MM.1S (cell line): ENCODE measurements around the gene AP1AR.
A peak's percentile ranks its signal among the peaks of the same experiment; 100 is the strongest.

Experiments used
- DNase-seq: peaks from one replicate; pipeline ENCODE4 v3.0.0-alpha.2; 2015
- H2AFZ ChIP-seq: fragments of 300-600 bp; sonication (generic); 2 replicates; pipeline ENCODE4 v1.6.0; 2016; ENCODE audit warnings: antibody characterized with exemption, low read length
- H3F3A ChIP-seq: fragments of 300-600 bp; sonication (generic); 2 replicates; pipeline ENCODE4 v1.6.1; 2016; ENCODE audit warnings: mild to moderate bottlenecking, antibody characterized with exemption, low read length, moderate library complexity, mixed read lengths; ENCODE audit not compliant: insufficient read depth
- H3K27ac ChIP-seq: fragments of 300-600 bp; sonication (generic); 2 replicates; pipeline ENCODE4 v1.5.1; 2016; ENCODE audit warnings: mild to moderate bottlenecking, low read length
- H3K27me3 ChIP-seq: fragments of 300-600 bp; sonication (generic); replicated peaks from 2 replicates; pipeline ENCODE4 v1.6.0; 2016; ENCODE audit warnings: low read length; ENCODE audit not compliant: insufficient read depth
- H3K36me3 ChIP-seq: fragments of 300-600 bp; sonication (generic); replicated peaks from 2 replicates; pipeline ENCODE4 v1.6.1; 2016; ENCODE audit warnings: mild to moderate bottlenecking, low read length, mixed read lengths; ENCODE audit not compliant: insufficient read depth
- H3K4me1 ChIP-seq: fragments of 300-600 bp; sonication (generic); 2 replicates; pipeline ENCODE4 v1.6.1; 2016; ENCODE audit warnings: low read length, mixed read lengths
- H3K4me2 ChIP-seq: fragments of 300-600 bp; sonication (generic); 2 replicates; pipeline ENCODE4 v1.6.0; 2016; ENCODE audit warnings: low read depth, low read length
- H3K4me3 ChIP-seq: fragments of 300-600 bp; sonication (generic); 2 replicates; pipeline ENCODE4 v1.5.1; 2016; ENCODE audit warnings: low read length, mixed read lengths
- H3K79me2 ChIP-seq: fragments of 300-600 bp; sonication (generic); 2 replicates; pipeline ENCODE4 v1.6.1; 2016; ENCODE audit warnings: mixed run types, low read length, mixed read lengths
- H3K9ac ChIP-seq: fragments of 300-600 bp; sonication (generic); 2 replicates; pipeline ENCODE4 v1.6.1; 2016; ENCODE audit warnings: low read length, mixed read lengths
- H3K9me2 ChIP-seq: fragments of 300-600 bp; sonication (generic); replicated peaks from 2 replicates; pipeline ENCODE4 v1.6.1; 2016; ENCODE audit warnings: mild to moderate bottlenecking, low read length, mixed read lengths; ENCODE audit not compliant: insufficient read depth
- H3K9me3 ChIP-seq: fragments of 300-600 bp; sonication (generic); replicated peaks from 2 replicates; pipeline ENCODE4 v1.6.1; 2016; ENCODE audit warnings: mild to moderate bottlenecking, low read length, mixed read lengths; ENCODE audit not compliant: insufficient read depth
- H4K20me1 ChIP-seq: fragments of 300-600 bp; sonication (generic); 2 replicates; pipeline ENCODE4 v1.6.1; 2016; ENCODE audit warnings: mild to moderate bottlenecking, low read length, moderate library complexity, mixed read lengths; ENCODE audit not compliant: insufficient read depth
- CTCF ChIP-seq: fragments of 300-600 bp; sonication (generic); IDR thresholded peaks from 2 replicates; pipeline ENCODE4 v1.5.1; 2016; ENCODE audit warnings: antibody characterized with exemption, low read length, mixed read lengths
- EZH2 ChIP-seq: fragments of 300-600 bp; sonication (generic); optimal IDR thresholded peaks from 2 replicates; pipeline ENCODE3; 2017; ENCODE audit warnings: low read depth, mild to moderate bottlenecking, antibody characterized with exemption, low read length, mixed read lengths
- EZH2phosphoT487 ChIP-seq: fragments of 300-600 bp; sonication (generic); IDR thresholded peaks from 2 replicates; pipeline ENCODE4 v1.6.1; 2018; ENCODE audit warnings: antibody characterized with exemption, low read length

AP1AR gene

GRCh38 chr4:112225157-112225556 is 6.4 kb upstream of the AP1AR start:
- TF ChIP-seq EZH2 (no peak), EZH2phosphoT487 (no peak)
- no peak overlapping the region for H3K4me2 ChIP-seq
- H3F3A ChIP-seq, result no peaks in the 10 kb centered on the region
- H3K4me1 ChIP-seq, result 0 out of 2 replicates have a peak, but pooled peaks cover 4% of the 10 kb centered on the region
- no peaks in the 10 kb centered on the region for H3K36me3 ChIP-seq
- H3K9ac ChIP-seq, result no peak overlapping the region
- H4K20me1 ChIP-seq, result no peaks in the 10 kb centered on the region
- H3K9me2 ChIP-seq, result no peaks in the 10 kb centered on the region
- no peak overlapping the region for H3K4me3 ChIP-seq
- no peak for DNase-seq
- no peaks in the 10 kb centered on the region for H3K9me3 ChIP-seq
- no peaks in the 10 kb centered on the region for H3K79me2 ChIP-seq
- H2AFZ ChIP-seq, result no peak overlapping the region
- no peaks in the 10 kb centered on the region for H3K27me3 ChIP-seq
- H3K27ac ChIP-seq, result no peak overlapping the region

- peak; percentile 97 for DNase-seq
- Histone ChIP-seq H4K20me1 (no peaks in the 10 kb centered on the region), H3K79me2 (peaks cover 13% of the 10 kb centered on the region), H3K4me3 (peak overlapping the region; percentile 88), H2AFZ (peak overlapping the region; percentile 96), H3K27me3 (no peaks in the 10 kb centered on the region), H3K36me3 (no peaks in the 10 kb centered on the region), H3K9me2 (no peaks in the 10 kb centered on the region), H3K4me2 (peak overlapping the region; percentile 98), H3K27ac (peak overlapping the region; percentile 99), H3K4me1 (peaks cover 18% of the 10 kb centered on the region; the same call in 1 of the 2 replicates), H3K9ac (peak overlapping the region; percentile 85), H3K9me3 (no peaks in the 10 kb centered on the region), H3F3A (peaks cover 9% of the 10 kb centered on the region)
- TF ChIP-seq CTCF (no peak), EZH2phosphoT487 (no peak), EZH2 (no peak)
Measured at GRCh38 chr4:112230879-112231778, 458 bp upstream of the AP1AR start.

- Histone ChIP-seq H3K36me3 (no peaks in the 10 kb centered on the region), H4K20me1 (no peaks in the 10 kb centered on the region), H3K4me2 (no peak overlapping the region), H3K27me3 (no peaks in the 10 kb centered on the region), H3K9me2 (no peaks in the 10 kb centered on the region), H3K9ac (no peak overlapping the region), H3K27ac (no peak overlapping the region), H3K9me3 (no peaks in the 10 kb centered on the region), H3K4me3 (no peak overlapping the region), H3F3A (peaks cover 9% of the 10 kb centered on the region), H3K4me1 (peaks cover 15% of the 10 kb centered on the region; the same call in 1 of the 2 replicates), H3K79me2 (peaks cover 25% of the 10 kb centered on the region), H2AFZ (no peak overlapping the region)
- TF ChIP-seq CTCF (peak; percentile 75), EZH2 (no peak)
- DNase-seq, result peak; percentile 69
Measured at GRCh38 chr4:112234952-112235609, 3.5 kb downstream of the AP1AR start.
